ENCODE measurements around the gene RAP1GAP. TPM values are rescaled to one million over a fixed set of nuclear protein-coding genes. Genes with fewer than 3 reads are reported as not detected.

The RAP1GAP gene
- total and polyA plus RNA-seq, 3 donors from 2014 or later = 7.4 to 8.4 (median 8.0) TPM

- H3K36me3 ChIP-seq (ENCODE audit: low read depth, missing control alignments) = no peaks in the 10 kb centered on the region
- H3K4me3 ChIP-seq = no peak overlapping the region
- WGBS, 2 donors = 83 to 86% methylated on average over 24 to 39 of the region's 39 CpGs
- H3K27me3 ChIP-seq = no peaks in the 10 kb centered on the region
- no peak for DNase-seq
- no peaks in the 10 kb centered on the region for H3K9me3 ChIP-seq
- H3K27ac ChIP-seq = no peak overlapping the region
- no peaks in the 10 kb centered on the region for H3K4me1 ChIP-seq
- TF ChIP-seq CTCF (IDR thresholded peaks at IDR 0.05) = no peak
- TF ChIP-seq POLR2A (IDR thresholded peaks at IDR 0.05) = no peak
- intact Hi-C loops (cut with DNase I; ENCODE audit: low total_unique reads) = no loop called here
These were observed 65.7 kb downstream of the RAP1GAP start for GRCh38 chr1:21603177-21604138.

GRCh38 chr1:21601278-21602048, 67.7 kb downstream of the RAP1GAP start:
- Histone ChIP-seq H3K9me3 (no peaks in the 10 kb centered on the region), H3K36me3 (ENCODE audit: low read depth, missing control alignments) (no peaks in the 10 kb centered on the region), H3K27me3 (no peaks in the 10 kb centered on the region), H3K4me1 (no peaks in the 10 kb centered on the region), H3K4me3 (no peak overlapping the region), H3K27ac (no peak overlapping the region)
- DNase-seq = no peak
- intact Hi-C loops (cut with DNase I; ENCODE audit: low total_unique reads) = no loop called here
- WGBS, 2 donors = 89 to 90% methylated on average over 13 to 28 of the region's 30 CpGs
- TF ChIP-seq CTCF (IDR thresholded peaks at IDR 0.05) (no peak), POLR2A (IDR thresholded peaks at IDR 0.05) (no peak)

- Histone ChIP-seq H3K27me3 (no peaks in the 10 kb centered on the region), H3K4me3 (no peak overlapping the region), H3K4me1 (peaks cover 4% of the 10 kb centered on the region), H3K27ac (no peak overlapping the region), H3K9me3 (no peaks in the 10 kb centered on the region), H3K36me3 (ENCODE audit: low read depth, missing control alignments) (no peaks in the 10 kb centered on the region)
- intact Hi-C loops (cut with DNase I; ENCODE audit: low total_unique reads) = no loop called here
- no peak for TF ChIP-seq CTCF (IDR thresholded peaks at IDR 0.05)
- DNase-seq = no peak
- 81 to 91% methylated on average over 14 to 15 of the region's 15 CpGs for WGBS, 2 donors
These were observed 69.8 kb downstream of the RAP1GAP start for GRCh38 chr1:21599402-21599801.

GRCh38 chr1:21598904-21599303, 70.3 kb downstream of the RAP1GAP start:
- no peak overlapping the region for H3K27ac ChIP-seq
- no peaks in the 10 kb centered on the region for H3K36me3 ChIP-seq (ENCODE audit: low read depth, missing control alignments)
- no peak for TF ChIP-seq POLR2A (IDR thresholded peaks at IDR 0.05)
- TF ChIP-seq CTCF (IDR thresholded peaks at IDR 0.05) = no peak
- H3K27me3 ChIP-seq = no peaks in the 10 kb centered on the region
- H3K4me1 ChIP-seq = peaks cover 4% of the 10 kb centered on the region
- no peak overlapping the region for H3K4me3 ChIP-seq
- no peak for DNase-seq
- intact Hi-C loops (cut with DNase I; ENCODE audit: low total_unique reads) = no loop called here
- H3K9me3 ChIP-seq = no peaks in the 10 kb centered on the region
- WGBS, 2 donors = 81 to 82% methylated on average over 8 of the region's 8 CpGs
